Stomach (tissue), 9 donors: ENCODE results near the gene NKX6-2. TPM values are rescaled to one million over a fixed set of nuclear protein-coding genes. Genes with fewer than 3 reads are reported as not detected.
"Not testable (repeated sequence)": the region's sequence is repeated elsewhere in the genome, so short reads cannot be mapped to it uniquely, and the experiment has no call there.

Experiments
- DNase-seq, 2 donors: peaks; one replicate each; pipeline versions ENCODE4 v3.0.0 to v3.0.0-alpha.2; 2013 to 2019
- H3K27ac ChIP-seq, 5 donors: fragments of 200-600 bp in 4 of 5; sonication (generic) in 4 of 5; one replicate each; pipeline ENCODE4 v1.5.1; 2013 to 2019; ENCODE audit warnings: mild to moderate bottlenecking in 1 of 5, moderate library complexity in 1 of 5
- H3K27me3 ChIP-seq, 3 donors: fragments of 200-600 bp; sonication (generic); one replicate each; pipeline ENCODE4 v1.5.1; 2017 to 2019; ENCODE audit warnings: mixed run types in 1 of 3
- H3K36me3 ChIP-seq, 4 donors: fragments of 200-600 bp; sonication (generic); 1 replicate in 3 of 4; 2 replicates in 1 of 4; pipeline ENCODE4 v1.5.1; 2016 to 2019
- H3K4me1 ChIP-seq, 4 donors: fragments of 200-600 bp; sonication (generic); one replicate each; pipeline ENCODE4 v1.5.1; 2016 to 2019
- H3K4me3 ChIP-seq, 4 donors: fragments of 200-600 bp; sonication (generic) in 3 of 4; one replicate each; pipeline ENCODE4 v1.5.1; 2016 to 2019; ENCODE audit warnings: mild to moderate bottlenecking in 1 of 4
- H3K9me3 ChIP-seq, 4 donors: fragments of 200-600 bp; sonication (generic); one replicate each; pipeline ENCODE4 v1.5.1; 2016 to 2019
- EP300 ChIP-seq: sonication (generic); formaldehyde crosslinking; IDR thresholded peaks from one replicate; pipeline ENCODE4 v1.6.1; 2017; ENCODE audit warnings: antibody characterized with exemption
- POLR2A ChIP-seq, 4 donors: fragments of 450-650 bp; IDR thresholded peaks; one replicate each; pipeline ENCODE4 v1.6.1; 2016; ENCODE audit warnings: antibody characterized with exemption in 4 of 4, control low read depth in 2 of 4, mild to moderate bottlenecking in 1 of 4, moderate library complexity in 1 of 4
- POLR2AphosphoS5 ChIP-seq, 3 donors: sonication (generic); formaldehyde crosslinking; IDR thresholded peaks; one replicate each; pipeline ENCODE4 v1.6.1; 2016; ENCODE audit warnings: antibody characterized with exemption in 3 of 3
- WGBS, 5 donors: extraction: QIAGEN DNeasy Blood & Tissue Kit in 3 of 5; methylation state at CpG; one replicate each; pipeline versions ENCODE4 v1.1.5 to v1.1.7; 2013 to 2018; 5-methylcytosine and 5-hydroxymethylcytosine counted together
- intact Hi-C: fragments of 100-400 bp; cut with DNase I; formaldehyde crosslinking; loops from one replicate; pipeline ENCODE4 v1.15.1; 2023; ENCODE audit warnings: low total_unique reads
- polyA plus RNA-seq, 3 donors: library from polyadenylated mRNA; stranded (reverse); fragments of 200-250 nt; gene quantifications; one replicate each; pipeline ENCODE4 v1.2.3, GENCODE V29; 2013
- total RNA-seq, 5 donors: library from RNA; depleted of rRNA; stranded (reverse); fragments of >200 nt; gene quantifications; one replicate each; pipeline versions ENCODE4 v1.1.0 to v1.2.3, GENCODE V29; 2014 to 2016
- TF ChIP-seq, protein P1 (sequence below), 7 experiments: fragments of 450-650 bp in 4 of 7; fragments of 200-600 bp in 3 of 7; sonication (generic) in 3 of 7; IDR thresholded peaks; one replicate each; pipeline ENCODE4 v1.5.1; 2016 to 2019; ENCODE audit warnings: antibody characterized with exemption in 7 of 7, control low read depth in 2 of 7, mild to moderate bottlenecking in 1 of 7
- donor health status: healthy with polysubstance abuse.
- donor health status: Bipolar disorder and iron deficiency.
- donor health status: healthy.

NKX6-2 gene
- total and polyA plus RNA-seq, 8 donors = 0.65 to 75.8 (median 10.0) TPM; not detected in 2

DNA sequence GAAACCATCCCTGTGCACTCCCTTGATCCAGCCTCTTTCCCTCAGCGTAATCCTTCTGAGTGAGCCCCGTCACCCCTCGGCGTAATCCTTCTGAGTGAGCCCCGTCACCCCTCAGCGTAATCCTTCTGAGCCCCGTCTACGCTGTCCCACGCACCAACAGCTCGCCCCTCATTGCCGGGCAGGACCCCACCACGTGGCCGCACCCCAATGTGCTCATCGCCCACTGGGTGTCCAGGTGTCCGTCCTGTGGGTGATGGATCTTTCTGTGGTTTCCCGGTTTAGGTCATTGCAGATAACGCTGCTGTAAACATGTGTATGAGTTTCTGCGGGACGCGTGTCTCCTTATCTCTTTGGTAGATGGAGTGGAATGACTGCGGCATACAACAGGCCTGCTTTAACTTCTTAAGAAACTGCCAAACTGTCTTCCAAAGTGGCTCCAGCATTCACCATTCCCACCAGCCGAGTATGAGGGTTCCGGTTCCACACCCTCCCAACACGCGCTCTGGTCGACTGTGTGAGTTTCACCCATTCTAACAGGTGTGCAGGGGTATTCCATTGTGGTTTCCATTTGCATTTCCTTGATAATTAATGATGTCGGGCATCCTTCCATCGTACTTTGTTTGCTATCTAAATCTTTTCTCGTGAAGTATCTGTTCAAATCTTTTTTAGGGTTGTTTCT is 42.1 kb upstream of the NKX6-2 start:
- no peak for DNase-seq
- intact Hi-C loops = no loop called here
- Histone ChIP-seq H3K27me3 (peaks cover 0 to 11% (median 2%) of the 10 kb centered on the region in 3 donors), H3K27ac (no peak overlapping the region), H3K4me3 (no peak overlapping the region), H3K9me3 (peaks cover 0 to 7% (median 0%) of the 10 kb centered on the region in 4 donors), H3K36me3 (no peaks in the 10 kb centered on the region), H3K4me1 (no peaks in the 10 kb centered on the region)
- TF ChIP-seq, protein P1, sequence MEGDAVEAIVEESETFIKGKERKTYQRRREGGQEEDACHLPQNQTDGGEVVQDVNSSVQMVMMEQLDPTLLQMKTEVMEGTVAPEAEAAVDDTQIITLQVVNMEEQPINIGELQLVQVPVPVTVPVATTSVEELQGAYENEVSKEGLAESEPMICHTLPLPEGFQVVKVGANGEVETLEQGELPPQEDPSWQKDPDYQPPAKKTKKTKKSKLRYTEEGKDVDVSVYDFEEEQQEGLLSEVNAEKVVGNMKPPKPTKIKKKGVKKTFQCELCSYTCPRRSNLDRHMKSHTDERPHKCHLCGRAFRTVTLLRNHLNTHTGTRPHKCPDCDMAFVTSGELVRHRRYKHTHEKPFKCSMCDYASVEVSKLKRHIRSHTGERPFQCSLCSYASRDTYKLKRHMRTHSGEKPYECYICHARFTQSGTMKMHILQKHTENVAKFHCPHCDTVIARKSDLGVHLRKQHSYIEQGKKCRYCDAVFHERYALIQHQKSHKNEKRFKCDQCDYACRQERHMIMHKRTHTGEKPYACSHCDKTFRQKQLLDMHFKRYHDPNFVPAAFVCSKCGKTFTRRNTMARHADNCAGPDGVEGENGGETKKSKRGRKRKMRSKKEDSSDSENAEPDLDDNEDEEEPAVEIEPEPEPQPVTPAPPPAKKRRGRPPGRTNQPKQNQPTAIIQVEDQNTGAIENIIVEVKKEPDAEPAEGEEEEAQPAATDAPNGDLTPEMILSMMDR (IDR thresholded peaks at IDR 0.05) = no peak
- TF ChIP-seq POLR2A (IDR thresholded peaks at IDR 0.05) = no peak
- TF ChIP-seq EP300 = no peak
- TF ChIP-seq POLR2AphosphoS5 (IDR thresholded peaks at IDR 0.05) = no peak
- WGBS, 5 donors = 67 to 77% (median 72%) methylated on average over 29 of the region's 29 CpGs

DNA sequence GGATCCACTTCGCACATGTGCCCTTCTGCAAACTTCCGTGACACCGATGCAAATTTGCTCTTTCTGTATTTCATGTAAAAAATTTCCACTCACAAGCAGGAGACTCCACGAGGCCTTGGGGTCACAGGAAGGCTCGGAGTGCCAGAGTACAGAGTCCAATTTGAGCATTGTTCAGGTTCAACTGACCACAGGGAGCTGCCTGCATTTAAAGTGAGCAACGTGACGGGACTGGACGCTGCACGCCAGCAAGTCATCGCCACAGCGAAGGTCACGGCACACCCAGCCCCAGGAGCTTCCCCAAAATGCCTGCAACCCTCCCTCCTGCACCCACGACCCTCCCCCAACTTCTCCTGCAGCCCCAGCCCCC is 41.5 kb upstream of the NKX6-2 start:
- Histone ChIP-seq H3K9me3 (peaks cover 0 to 7% (median 0%) of the 10 kb centered on the region in 4 donors), H3K36me3 (no peaks in the 10 kb centered on the region), H3K27me3 (peaks cover 0 to 5% (median 0%) of the 10 kb centered on the region in 3 donors), H3K27ac (no peak overlapping the region), H3K4me1 (no peaks in the 10 kb centered on the region), H3K4me3 (no peak overlapping the region)
- DNase-seq = no peak
- intact Hi-C loops = no loop called here
- TF ChIP-seq, protein P1 (IDR thresholded peaks at IDR 0.05) = no peak
- TF ChIP-seq POLR2AphosphoS5 (IDR thresholded peaks at IDR 0.05) (no peak), POLR2A (IDR thresholded peaks at IDR 0.05) (no peak), EP300 (no peak)
- 64 to 79% (median 77%) methylated on average over 13 of the region's 13 CpGs for WGBS, 5 donors

DNA sequence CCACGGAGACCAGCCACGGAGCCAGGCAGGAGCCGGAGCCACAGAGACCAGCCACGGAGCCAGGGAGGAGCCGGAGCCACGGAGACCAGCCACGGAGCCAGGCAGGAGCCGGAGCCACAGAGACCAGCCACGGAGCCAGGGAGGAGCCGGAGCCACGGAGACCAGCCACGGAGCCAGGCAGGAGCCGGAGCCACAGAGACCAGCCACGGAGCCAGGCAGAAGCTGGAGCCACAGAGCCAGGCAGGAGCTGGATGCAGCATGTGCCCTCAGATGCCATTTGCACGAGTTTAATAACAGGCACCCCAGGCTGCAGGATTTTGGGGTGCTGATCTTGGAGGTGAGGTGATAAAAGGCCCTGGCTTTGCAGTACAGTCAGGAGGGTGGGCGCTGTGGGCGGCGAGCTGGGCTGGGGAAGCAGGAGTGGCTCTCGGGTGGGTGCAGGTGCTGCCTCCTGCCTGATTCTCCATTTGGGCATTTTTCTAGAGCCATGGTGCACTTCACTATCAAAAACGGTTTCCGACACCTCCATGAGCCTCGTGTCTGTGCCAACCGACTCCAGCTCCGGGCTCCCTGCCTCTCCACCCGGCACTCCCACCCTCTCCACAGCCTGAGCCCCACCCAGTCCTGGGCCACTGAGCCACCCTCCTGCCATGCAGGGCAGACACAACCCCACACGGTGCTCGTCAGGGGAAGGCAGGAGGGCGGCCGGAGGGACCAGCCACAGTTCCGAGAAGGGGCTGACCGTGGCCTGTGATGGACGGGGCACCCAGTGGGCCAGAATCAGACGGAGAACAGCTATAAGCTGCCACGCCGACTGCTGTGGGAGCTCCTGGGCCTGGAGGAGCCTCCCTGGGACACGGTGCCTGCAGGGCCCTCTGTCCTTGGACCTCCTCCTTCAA is 40.8 kb upstream of the NKX6-2 start:
- intact Hi-C loops = no loop called here
- no peaks in the 10 kb centered on the region for H3K36me3 ChIP-seq
- no peaks in the 10 kb centered on the region for H3K4me1 ChIP-seq
- no peak overlapping the region for H3K27ac ChIP-seq
- TF ChIP-seq, protein P1 (IDR thresholded peaks at IDR 0.05) = no peak
- no peak for TF ChIP-seq POLR2A (IDR thresholded peaks at IDR 0.05)
- WGBS, 5 donors = 91 to 96% (median 95%) methylated on average over 24 to 36 of the region's 36 CpGs
- no peak overlapping the region for H3K4me3 ChIP-seq
- H3K27me3 ChIP-seq = no peaks in the 10 kb centered on the region
- DNase-seq = peak in 1 of 2 donors; percentile 15
- H3K9me3 ChIP-seq = peaks cover 0 to 7% (median 0%) of the 10 kb centered on the region in 4 donors

DNA sequence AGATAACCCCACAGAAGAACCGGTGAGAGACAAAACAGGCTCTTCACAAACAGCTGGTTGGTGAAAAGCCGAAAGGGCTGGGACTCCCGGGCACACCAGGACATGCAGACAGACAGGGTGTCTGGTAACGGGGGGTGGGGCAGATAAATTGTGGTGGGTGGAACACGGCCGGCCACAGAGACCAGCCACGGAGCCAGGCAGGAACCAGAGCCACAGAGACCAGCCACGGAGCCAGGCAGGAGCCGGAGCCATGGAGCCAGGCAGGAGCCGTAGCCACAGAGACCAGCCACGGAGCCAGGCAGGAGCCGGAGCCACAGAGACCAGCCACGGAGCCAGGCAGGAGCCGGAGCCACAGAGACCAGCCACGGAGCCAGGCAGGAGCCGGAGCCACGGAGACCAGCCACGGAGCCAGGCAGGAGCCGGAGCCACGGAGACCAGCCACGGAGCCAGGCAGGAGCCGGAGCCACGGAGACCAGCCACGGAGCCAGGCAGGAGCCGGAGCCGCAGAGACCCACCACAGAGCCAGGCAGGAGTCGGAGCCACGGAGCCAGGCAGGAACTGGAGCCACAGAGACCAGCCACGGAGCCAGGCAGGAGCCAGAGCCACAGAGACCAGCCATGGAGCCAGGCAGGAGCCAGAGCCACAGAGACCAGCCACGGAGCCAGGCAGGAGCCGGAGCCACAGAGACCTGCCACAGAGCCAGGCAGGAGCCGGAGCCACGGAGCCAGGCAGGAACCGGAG is 40.0 kb upstream of the NKX6-2 start:
- DNase-seq, H3K9me3 ChIP-seq, H3K4me3 ChIP-seq, H3K4me1 ChIP-seq, H3K27ac ChIP-seq, H3K27me3 ChIP-seq, intact Hi-C loops, H3K36me3 ChIP-seq: not testable (repeated sequence)
- 89 to 94% (median 90%) methylated on average over 19 to 34 of the region's 34 CpGs for WGBS, 5 donors
